Upper lobe of left lung (tissue), 4 donors: ENCODE measurements around the gene FGA.

Experiments
- POLR2A ChIP-seq, 4 donors: fragments of 450-650 bp; IDR thresholded peaks; one replicate each; pipeline ENCODE4 v1.5.1; 2016 to 2017; ENCODE audit warnings: antibody characterized with exemption in 4 of 4, mild to moderate bottlenecking in 2 of 4
- POLR2AphosphoS5 ChIP-seq, 2 donors: sonication (generic); formaldehyde crosslinking; IDR thresholded peaks; one replicate each; pipeline ENCODE4 v1.5.1; 2017; ENCODE audit warnings: antibody characterized with exemption in 2 of 2
- TF ChIP-seq, protein P1 (sequence below), 6 experiments: fragments of 450-650 bp in 4 of 6; fragments of 200-600 bp in 2 of 6; sonication (generic) in 2 of 6; IDR thresholded peaks; one replicate each; pipeline ENCODE4 v1.5.1; 2016 to 2019; ENCODE audit warnings: antibody characterized with exemption in 6 of 6

DNA sequence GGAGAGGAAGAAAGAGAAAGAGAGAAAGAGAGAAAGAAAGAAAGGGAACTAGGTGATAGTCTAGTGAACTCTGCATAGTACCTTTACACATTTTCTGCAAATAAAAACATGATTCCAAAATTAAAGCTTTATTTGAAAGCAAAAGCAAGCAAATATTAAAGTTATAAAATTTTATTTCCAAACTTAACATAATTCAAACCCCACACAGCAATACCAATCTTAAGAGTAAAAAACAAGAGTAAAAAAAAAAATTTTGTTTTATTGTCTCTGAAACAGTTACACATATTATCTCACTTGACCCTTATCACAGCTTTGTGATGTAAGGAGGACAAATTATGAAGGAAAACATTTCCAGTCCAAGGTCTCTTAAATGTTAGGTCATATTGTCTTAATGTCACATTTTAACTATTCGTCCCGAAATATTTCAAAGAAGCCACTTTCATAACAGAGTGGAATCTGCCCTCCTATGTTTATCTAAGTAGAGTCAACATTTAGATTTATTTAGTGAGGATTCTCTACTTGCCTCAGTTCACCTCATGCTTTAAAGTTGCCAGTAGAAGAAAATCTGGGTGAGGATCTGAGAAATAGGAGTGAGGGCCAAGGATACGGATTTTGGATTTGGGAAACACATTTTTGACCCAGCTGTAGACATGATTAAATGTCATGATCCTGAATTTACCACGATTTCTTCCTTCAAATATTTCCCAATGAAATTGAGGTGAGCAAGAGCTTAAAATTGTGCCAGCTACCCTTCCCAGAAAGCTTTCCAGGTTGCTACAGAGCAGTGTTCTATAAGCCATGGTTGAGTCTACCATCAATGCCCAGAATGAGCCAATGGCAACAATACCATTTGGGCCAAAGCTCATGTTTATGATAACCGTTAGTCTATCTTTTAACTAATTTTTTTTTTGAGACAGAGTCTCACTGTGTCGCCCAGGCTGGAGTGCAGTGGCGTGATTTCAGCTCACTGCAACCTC is 7.5 kb upstream of the FGA start:
- TF ChIP-seq, protein P1, sequence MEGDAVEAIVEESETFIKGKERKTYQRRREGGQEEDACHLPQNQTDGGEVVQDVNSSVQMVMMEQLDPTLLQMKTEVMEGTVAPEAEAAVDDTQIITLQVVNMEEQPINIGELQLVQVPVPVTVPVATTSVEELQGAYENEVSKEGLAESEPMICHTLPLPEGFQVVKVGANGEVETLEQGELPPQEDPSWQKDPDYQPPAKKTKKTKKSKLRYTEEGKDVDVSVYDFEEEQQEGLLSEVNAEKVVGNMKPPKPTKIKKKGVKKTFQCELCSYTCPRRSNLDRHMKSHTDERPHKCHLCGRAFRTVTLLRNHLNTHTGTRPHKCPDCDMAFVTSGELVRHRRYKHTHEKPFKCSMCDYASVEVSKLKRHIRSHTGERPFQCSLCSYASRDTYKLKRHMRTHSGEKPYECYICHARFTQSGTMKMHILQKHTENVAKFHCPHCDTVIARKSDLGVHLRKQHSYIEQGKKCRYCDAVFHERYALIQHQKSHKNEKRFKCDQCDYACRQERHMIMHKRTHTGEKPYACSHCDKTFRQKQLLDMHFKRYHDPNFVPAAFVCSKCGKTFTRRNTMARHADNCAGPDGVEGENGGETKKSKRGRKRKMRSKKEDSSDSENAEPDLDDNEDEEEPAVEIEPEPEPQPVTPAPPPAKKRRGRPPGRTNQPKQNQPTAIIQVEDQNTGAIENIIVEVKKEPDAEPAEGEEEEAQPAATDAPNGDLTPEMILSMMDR (IDR thresholded peaks at IDR 0.05): no peak
- TF ChIP-seq POLR2A (IDR thresholded peaks at IDR 0.05) (no peak), POLR2AphosphoS5 (IDR thresholded peaks at IDR 0.05) (no peak)
